MM.1S (cell line): Measurements from ENCODE around the gene DEAF1.

ENCODE experiments used
- DNase-seq: peaks from one replicate; pipeline ENCODE4 v3.0.0-alpha.2; 2015
- H2AFZ ChIP-seq: fragments of 300-600 bp; sonication (generic); 2 replicates; pipeline ENCODE4 v1.6.0; 2016; ENCODE audit warnings: antibody characterized with exemption, low read length
- H3F3A ChIP-seq: fragments of 300-600 bp; sonication (generic); 2 replicates; pipeline ENCODE4 v1.6.1; 2016; ENCODE audit warnings: mild to moderate bottlenecking, antibody characterized with exemption, low read length, moderate library complexity, mixed read lengths; ENCODE audit not compliant: insufficient read depth
- H3K27ac ChIP-seq: fragments of 300-600 bp; sonication (generic); 2 replicates; pipeline ENCODE4 v1.5.1; 2016; ENCODE audit warnings: mild to moderate bottlenecking, low read length
- H3K27me3 ChIP-seq: fragments of 300-600 bp; sonication (generic); replicated peaks from 2 replicates; pipeline ENCODE4 v1.6.0; 2016; ENCODE audit warnings: low read length; ENCODE audit not compliant: insufficient read depth
- H3K36me3 ChIP-seq: fragments of 300-600 bp; sonication (generic); replicated peaks from 2 replicates; pipeline ENCODE4 v1.6.1; 2016; ENCODE audit warnings: mild to moderate bottlenecking, low read length, mixed read lengths; ENCODE audit not compliant: insufficient read depth
- H3K4me1 ChIP-seq: fragments of 300-600 bp; sonication (generic); 2 replicates; pipeline ENCODE4 v1.6.1; 2016; ENCODE audit warnings: low read length, mixed read lengths
- H3K4me2 ChIP-seq: fragments of 300-600 bp; sonication (generic); 2 replicates; pipeline ENCODE4 v1.6.0; 2016; ENCODE audit warnings: low read depth, low read length
- H3K4me3 ChIP-seq: fragments of 300-600 bp; sonication (generic); 2 replicates; pipeline ENCODE4 v1.5.1; 2016; ENCODE audit warnings: low read length, mixed read lengths
- H3K79me2 ChIP-seq: fragments of 300-600 bp; sonication (generic); 2 replicates; pipeline ENCODE4 v1.6.1; 2016; ENCODE audit warnings: mixed run types, low read length, mixed read lengths
- H3K9ac ChIP-seq: fragments of 300-600 bp; sonication (generic); 2 replicates; pipeline ENCODE4 v1.6.1; 2016; ENCODE audit warnings: low read length, mixed read lengths
- H3K9me2 ChIP-seq: fragments of 300-600 bp; sonication (generic); replicated peaks from 2 replicates; pipeline ENCODE4 v1.6.1; 2016; ENCODE audit warnings: mild to moderate bottlenecking, low read length, mixed read lengths; ENCODE audit not compliant: insufficient read depth
- H3K9me3 ChIP-seq: fragments of 300-600 bp; sonication (generic); replicated peaks from 2 replicates; pipeline ENCODE4 v1.6.1; 2016; ENCODE audit warnings: mild to moderate bottlenecking, low read length, mixed read lengths; ENCODE audit not compliant: insufficient read depth
- H4K20me1 ChIP-seq: fragments of 300-600 bp; sonication (generic); 2 replicates; pipeline ENCODE4 v1.6.1; 2016; ENCODE audit warnings: mild to moderate bottlenecking, low read length, moderate library complexity, mixed read lengths; ENCODE audit not compliant: insufficient read depth
- EZH2 ChIP-seq: fragments of 300-600 bp; sonication (generic); optimal IDR thresholded peaks from 2 replicates; pipeline ENCODE3; 2017; ENCODE audit warnings: low read depth, mild to moderate bottlenecking, antibody characterized with exemption, low read length, mixed read lengths
- EZH2phosphoT487 ChIP-seq: fragments of 300-600 bp; sonication (generic); IDR thresholded peaks from 2 replicates; pipeline ENCODE4 v1.6.1; 2018; ENCODE audit warnings: antibody characterized with exemption, low read length
- TF ChIP-seq, protein P1 (sequence below): fragments of 300-600 bp; sonication (generic); IDR thresholded peaks from 2 replicates; pipeline ENCODE4 v1.5.1; 2016; ENCODE audit warnings: antibody characterized with exemption, low read length, mixed read lengths

Gene DEAF1

DNA sequence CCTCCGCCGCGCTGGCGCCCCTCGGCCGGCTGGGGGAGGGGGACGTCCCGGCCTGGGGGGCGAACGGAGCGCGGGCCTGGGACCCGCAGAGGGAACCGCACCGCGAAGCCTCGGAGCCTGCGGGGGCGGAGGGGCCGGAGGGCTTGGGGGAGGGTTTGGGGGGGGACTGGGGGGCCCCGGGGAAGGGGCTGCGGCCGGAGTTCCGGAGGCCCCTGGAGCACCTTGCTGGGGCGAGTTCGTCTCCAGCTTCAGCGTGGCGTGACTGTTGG is 67.8 kb downstream of the DEAF1 start:
- DNase-seq: no peak
- peaks cover 13% of the 10 kb centered on the region for H3K4me1 ChIP-seq
- no peaks in the 10 kb centered on the region for H3K9me3 ChIP-seq
- peaks cover 18% of the 10 kb centered on the region for H3F3A ChIP-seq
- no peaks in the 10 kb centered on the region for H3K79me2 ChIP-seq
- H3K4me2 ChIP-seq: no peak overlapping the region
- H3K9me2 ChIP-seq: no peaks in the 10 kb centered on the region
- no peaks in the 10 kb centered on the region for H3K27me3 ChIP-seq
- no peak overlapping the region for H3K9ac ChIP-seq
- TF ChIP-seq EZH2 (no peak), EZH2phosphoT487 (no peak)
- TF ChIP-seq, protein P1, sequence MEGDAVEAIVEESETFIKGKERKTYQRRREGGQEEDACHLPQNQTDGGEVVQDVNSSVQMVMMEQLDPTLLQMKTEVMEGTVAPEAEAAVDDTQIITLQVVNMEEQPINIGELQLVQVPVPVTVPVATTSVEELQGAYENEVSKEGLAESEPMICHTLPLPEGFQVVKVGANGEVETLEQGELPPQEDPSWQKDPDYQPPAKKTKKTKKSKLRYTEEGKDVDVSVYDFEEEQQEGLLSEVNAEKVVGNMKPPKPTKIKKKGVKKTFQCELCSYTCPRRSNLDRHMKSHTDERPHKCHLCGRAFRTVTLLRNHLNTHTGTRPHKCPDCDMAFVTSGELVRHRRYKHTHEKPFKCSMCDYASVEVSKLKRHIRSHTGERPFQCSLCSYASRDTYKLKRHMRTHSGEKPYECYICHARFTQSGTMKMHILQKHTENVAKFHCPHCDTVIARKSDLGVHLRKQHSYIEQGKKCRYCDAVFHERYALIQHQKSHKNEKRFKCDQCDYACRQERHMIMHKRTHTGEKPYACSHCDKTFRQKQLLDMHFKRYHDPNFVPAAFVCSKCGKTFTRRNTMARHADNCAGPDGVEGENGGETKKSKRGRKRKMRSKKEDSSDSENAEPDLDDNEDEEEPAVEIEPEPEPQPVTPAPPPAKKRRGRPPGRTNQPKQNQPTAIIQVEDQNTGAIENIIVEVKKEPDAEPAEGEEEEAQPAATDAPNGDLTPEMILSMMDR: no peak
- no peak overlapping the region for H3K27ac ChIP-seq
- no peaks in the 10 kb centered on the region for H3K36me3 ChIP-seq
- H4K20me1 ChIP-seq: no peaks in the 10 kb centered on the region
- H2AFZ ChIP-seq: no peak overlapping the region
- H3K4me3 ChIP-seq: no peak overlapping the region

GRCh38 chr11:626475-627307 is 68.3 kb downstream of the DEAF1 start, which contains the start of gene SCT:
Gene SCT (minus strand): TSS chr11:627181. CDS start chr11:627143, 38 bp downstream.
- no peaks in the 10 kb centered on the region for H4K20me1 ChIP-seq
- DNase-seq: no peak
- no peak within 1 kb of the TSS for H2AFZ ChIP-seq
- H3F3A ChIP-seq: peaks cover 18% of the 10 kb centered on the region
- peaks cover 13% of the 10 kb centered on the region for H3K4me1 ChIP-seq
- no peaks in the 10 kb centered on the region for H3K79me2 ChIP-seq
- H3K4me3 ChIP-seq: no peak within 1 kb of the TSS
- H3K4me2 ChIP-seq: no peak within 1 kb of the TSS
- H3K9me3 ChIP-seq: no peaks in the 10 kb centered on the region
- TF ChIP-seq, protein P1: no peak
- no peak within 1 kb of the TSS for H3K9ac ChIP-seq
- no peaks in the 10 kb centered on the region for H3K36me3 ChIP-seq
- H3K27ac ChIP-seq: no peak within 1 kb of the TSS
- H3K9me2 ChIP-seq: no peaks in the 10 kb centered on the region
- H3K27me3 ChIP-seq: no peaks in the 10 kb centered on the region

DNA sequence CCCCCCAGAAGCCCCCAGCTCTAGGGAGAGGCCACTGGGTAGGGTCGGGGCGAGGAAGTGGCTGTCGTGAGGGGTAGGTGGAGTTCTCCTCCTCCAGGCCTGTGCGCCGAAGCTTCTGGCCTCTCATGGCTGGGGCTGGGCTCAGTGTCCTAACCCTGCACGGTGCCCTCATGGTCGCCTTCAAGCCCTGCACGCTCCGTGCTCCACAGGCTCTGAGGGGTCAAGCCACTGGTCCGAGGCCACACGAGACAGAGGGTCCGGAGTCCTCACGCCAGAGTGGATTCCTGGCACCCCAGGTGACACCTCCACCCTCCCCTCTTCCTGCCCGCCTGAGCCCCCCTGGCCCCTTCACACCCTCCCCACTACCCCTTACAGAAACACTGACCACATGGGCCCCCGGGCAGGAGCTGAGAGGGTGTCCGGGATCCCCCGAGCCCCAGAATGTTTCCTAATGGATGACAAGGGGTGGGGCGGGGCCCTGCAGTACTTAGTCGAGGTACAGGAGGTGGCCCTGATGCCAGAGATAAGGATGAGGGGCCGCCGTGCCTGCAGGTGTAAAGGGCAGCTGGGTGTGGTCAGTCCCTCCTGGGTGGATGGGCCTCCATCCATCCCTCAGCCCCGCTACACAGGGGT is 69.3 kb downstream of the DEAF1 start:
- Histone ChIP-seq H3K9ac (no peak overlapping the region), H3K9me2 (no peaks in the 10 kb centered on the region), H3K9me3 (no peaks in the 10 kb centered on the region), H2AFZ (no peak overlapping the region), H3K27ac (no peak overlapping the region), H3F3A (peaks cover 18% of the 10 kb centered on the region), H3K27me3 (no peaks in the 10 kb centered on the region), H3K4me2 (no peak overlapping the region), H4K20me1 (no peaks in the 10 kb centered on the region), H3K4me3 (no peak overlapping the region), H3K36me3 (no peaks in the 10 kb centered on the region), H3K4me1 (peaks cover 13% of the 10 kb centered on the region), H3K79me2 (no peaks in the 10 kb centered on the region)
- no peak for TF ChIP-seq EZH2
- no peak for TF ChIP-seq EZH2phosphoT487
- TF ChIP-seq, protein P1: no peak
- no peak for DNase-seq
